Stimulated activated naive CD4-positive, alpha-beta T cell (primary cell): ENCODE measurements around the gene GRIK5.
A peak's percentile ranks its signal among the peaks of the same experiment; 100 is the strongest.

Experiments
- DNase-seq, 6 experiments: peaks; one replicate each; lab custom pipeline; 2025; lab: John Stamatoyannopoulos, UW

The GRIK5 gene

GRCh38 chr19:42095142-42095813, 25.3 kb upstream of the GRIK5 start:
- no peak for DNase-seq

- DNase-seq: no peak
Measured at GRCh38 chr19:42093926-42094325, 23.9 kb upstream of the GRIK5 start.

- no peak for DNase-seq
Measured at GRCh38 chr19:42093505-42093904, 23.5 kb upstream of the GRIK5 start.

- DNase-seq: peak in 3 of 6 experiments; percentile 11 to 17 (median 13)
Measured at GRCh38 chr19:42092350-42092749, 22.3 kb upstream of the GRIK5 start.

GRCh38 chr19:42091742-42092141, 21.7 kb upstream of the GRIK5 start:
- DNase-seq: no peak

GRCh38 chr19:42091300-42091699, 21.3 kb upstream of the GRIK5 start:
- no peak for DNase-seq

- no peak for DNase-seq
Measured at GRCh38 chr19:42090672-42091071, 20.7 kb upstream of the GRIK5 start.

- DNase-seq: no peak
Measured at GRCh38 chr19:42089772-42090171, 19.8 kb upstream of the GRIK5 start.

GRCh38 chr19:42089191-42089750, 19.3 kb upstream of the GRIK5 start:
- no peak for DNase-seq

GRCh38 chr19:42088471-42089190, 18.6 kb upstream of the GRIK5 start:
- no peak for DNase-seq

- no peak for DNase-seq
Measured at GRCh38 chr19:42086770-42087550, 17.0 kb upstream of the GRIK5 start.

GRCh38 chr19:42086188-42086736, 16.3 kb upstream of the GRIK5 start:
- no peak for DNase-seq

GRCh38 chr19:42083537-42083936, 13.5 kb upstream of the GRIK5 start:
- DNase-seq: no peak

GRCh38 chr19:42081584-42082203, 11.7 kb upstream of the GRIK5 start:
- peak in 1 of 6 experiments; percentile 3 for DNase-seq

GRCh38 chr19:42080764-42081375, 10.9 kb upstream of the GRIK5 start:
- no peak for DNase-seq

GRCh38 chr19:42079886-42080763, 10.1 kb upstream of the GRIK5 start:
- no peak for DNase-seq

- DNase-seq: no peak
Measured at GRCh38 chr19:42079276-42079669, 9.3 kb upstream of the GRIK5 start.

GRCh38 chr19:42078538-42079275, 8.7 kb upstream of the GRIK5 start:
- DNase-seq: no peak

- DNase-seq: no peak
Measured at GRCh38 chr19:42078058-42078457, 8.1 kb upstream of the GRIK5 start.
